IMR-90 (cell line): ENCODE results near the gene RIMBP2. TPM values are rescaled to one million over a fixed set of nuclear protein-coding genes. Genes with fewer than 3 reads are reported as not detected.

Experiments used
- ATAC-seq: fragments of 200-7000 bp; cut with Tn5 transposase; 2 replicates; pipeline ENCODE4 v1.9.1; 2020; ENCODE audit warnings: low read depth, mild to moderate bottlenecking, moderate library complexity
- BruUV-seq: library from RNA; stranded (reverse); fragments of 400-500 nt; replicated peaks from 2 replicates; lab custom pipeline; 2021; lab: Mats Ljungman, UMichigan
- CTCF ChIA-PET: fragments of 300-600 bp; formaldehyde crosslinking; extraction: SDS; loops from one replicate; lab custom pipeline; 2021; ENCODE audit warnings: antibody characterized with exemption; lab: Yijun Ruan, JAX
- POLR2A ChIA-PET: fragments of 300-600 bp; sonication (Branson Sonifier 250); formaldehyde crosslinking; loops from one replicate; lab custom pipeline; 2022; ENCODE audit warnings: antibody characterized with exemption; ENCODE audit not compliant: unreplicated experiment; lab: Charles Lee
- DNase-seq: peaks from one replicate; pipeline ENCODE4 v3.0.0; 2013
- H2AFZ ChIP-seq: replicated peaks from 2 replicates; pipeline ENCODE3; 2013; ENCODE audit warnings: low read length, mild to moderate bottlenecking; ENCODE audit not compliant: poor library complexity
- H2AK5ac ChIP-seq: 2 replicates; pipeline ENCODE4 v1.6.1; 2013; ENCODE audit warnings: low read depth, low read length, inconsistent platforms
- H2AK9ac ChIP-seq: replicated peaks from 2 replicates; pipeline ENCODE3; 2013; ENCODE audit warnings: mild to moderate bottlenecking, low read depth, low read length, moderate library complexity; ENCODE audit not compliant: poor library complexity
- H2BK120ac ChIP-seq: 2 replicates; pipeline ENCODE4 v1.6.1; 2013; ENCODE audit warnings: low read depth, low read length, inconsistent platforms
- H2BK15ac ChIP-seq: 3 replicates; pipeline ENCODE4 v1.6.1; 2013; ENCODE audit warnings: low read depth, low read length, inconsistent platforms
- H2BK20ac ChIP-seq: 2 replicates; pipeline ENCODE4 v1.6.1; 2013; ENCODE audit warnings: low read depth, mild to moderate bottlenecking, inconsistent platforms, low read length, moderate library complexity
- H2BK5ac ChIP-seq: 2 replicates; pipeline ENCODE4 v1.6.1; 2013; ENCODE audit warnings: mild to moderate bottlenecking, low read depth, low read length, inconsistent platforms; ENCODE audit not compliant: poor library complexity, severe bottlenecking
- H3K14ac ChIP-seq: replicated peaks from 2 replicates; pipeline ENCODE4 v1.6.1; 2013; ENCODE audit warnings: low read depth, low read length, inconsistent platforms
- H3K18ac ChIP-seq: 2 replicates; pipeline ENCODE4 v1.6.1; 2013; ENCODE audit warnings: low read depth, low read length, control low read depth
- H3K23ac ChIP-seq: 2 replicates; pipeline ENCODE4 v1.6.1; 2013; ENCODE audit warnings: low read depth, low read length, inconsistent platforms
- H3K27ac ChIP-seq: 2 replicates; pipeline ENCODE4 v1.5.1; 2013; ENCODE audit warnings: mild to moderate bottlenecking, control low read depth, low read length; ENCODE audit not compliant: insufficient read depth
- H3K27me3 ChIP-seq: 2 replicates; pipeline ENCODE4 v1.6.1; 2013; ENCODE audit warnings: low read length; ENCODE audit not compliant: control insufficient read depth, insufficient read depth
- H3K36me3 ChIP-seq: 2 replicates; pipeline ENCODE4 v1.6.1; 2013; ENCODE audit warnings: low read length, mixed read lengths; ENCODE audit not compliant: control insufficient read depth, insufficient read depth
- H3K4ac ChIP-seq: 2 replicates; pipeline ENCODE4 v1.6.1; 2013; ENCODE audit warnings: low read depth, low read length, inconsistent platforms
- H3K4me1 ChIP-seq: 2 replicates; pipeline ENCODE4 v1.6.1; 2013; ENCODE audit warnings: low read length, mixed read lengths; ENCODE audit not compliant: control insufficient read depth, insufficient read depth
- H3K4me2 ChIP-seq: 2 replicates; pipeline ENCODE4 v1.6.1; 2013; ENCODE audit warnings: low read depth, mild to moderate bottlenecking, control low read depth, low read length, moderate library complexity
- H3K4me3 ChIP-seq: 2 replicates; pipeline ENCODE4 v1.5.1; 2013; ENCODE audit warnings: low read depth, mild to moderate bottlenecking, control low read depth, low read length, moderate library complexity; ENCODE audit not compliant: insufficient read depth
- H3K56ac ChIP-seq: 2 replicates; pipeline ENCODE4 v1.6.1; 2013; ENCODE audit warnings: low read length, inconsistent platforms; ENCODE audit not compliant: insufficient read depth; ENCODE audit errors: extremely low read depth
- H3K79me1 ChIP-seq, 2 experiments: 2 replicates each; pipeline ENCODE4 v1.6.1; 2013; ENCODE audit warnings: low read length in 2 of 2, inconsistent platforms in 1 of 2, low read depth in 1 of 2
- H3K9ac ChIP-seq: 2 replicates; pipeline ENCODE4 v1.6.1; 2013; ENCODE audit warnings: low read depth, low read length, control low read depth
- H3K9me1 ChIP-seq: 2 replicates; pipeline ENCODE4 v1.6.1; 2013; ENCODE audit warnings: low read length, inconsistent platforms; ENCODE audit not compliant: insufficient read depth
- H3K9me3 ChIP-seq: 2 replicates; pipeline ENCODE4 v1.6.1; 2013; ENCODE audit warnings: low read length; ENCODE audit not compliant: control insufficient read depth, insufficient read depth
- H4K20me1 ChIP-seq: 2 replicates; pipeline ENCODE4 v1.6.1; 2013; ENCODE audit warnings: low read length, inconsistent platforms; ENCODE audit not compliant: insufficient read depth
- H4K5ac ChIP-seq: 2 replicates; pipeline ENCODE4 v1.6.1; 2013; ENCODE audit warnings: mild to moderate bottlenecking, low read depth, low read length, control low read depth
- H4K8ac ChIP-seq, 2 experiments: 2 replicates each; pipeline ENCODE4 v1.6.1; 2013; ENCODE audit warnings: low read depth in 2 of 2, low read length in 2 of 2, control low read depth in 1 of 2, inconsistent platforms in 1 of 2
- H4K91ac ChIP-seq: 2 replicates; pipeline ENCODE4 v1.6.1; 2013; ENCODE audit warnings: low read depth, low read length, inconsistent platforms; ENCODE audit not compliant: insufficient read depth
- POLR2A ChIP-seq: IDR thresholded peaks from 2 replicates; pipeline ENCODE4 v1.6.1; 2012; ENCODE audit warnings: mild to moderate bottlenecking, low read depth, low read length
- RCOR1 ChIP-seq: IDR thresholded peaks from 2 replicates; pipeline ENCODE4 v1.6.1; 2012; ENCODE audit warnings: mild to moderate bottlenecking, low read length, improper control_type of control experiment; ENCODE audit not compliant: insufficient replicate concordance
- WGBS, 2 experiments: methylation state at CpG; one replicate each; pipeline versions ENCODE4 v1.1.5 to v1.1.7; 2013; ENCODE audit warnings: missing lambda C conversion rate in 2 of 2; ENCODE audit not compliant: insufficient read length in 1 of 2; ENCODE audit errors: extremely low coverage in 2 of 2; 5-methylcytosine and 5-hydroxymethylcytosine counted together
- dilution Hi-C: fragments of 300-500 bp; cut with HindIII; formaldehyde crosslinking; loops from one replicate; pipeline ENCODE4 v1.14.3; 2018; ENCODE audit warnings: low sequenced_read_pairs; ENCODE audit not compliant: unreplicated experiment
- in situ Hi-C: fragments of 300-500 bp; cut with MboI; formaldehyde crosslinking; loops from 3 replicates; pipeline ENCODE4 v1.14.3; 2019; ENCODE audit warnings: low sequenced_read_pairs, inconsistent platforms, mixed read lengths
- intact Hi-C: fragments of 100-400 bp; cut with micrococcal nuclease; formaldehyde crosslinking; loops from 2 replicates; pipeline ENCODE4 v1.10.0; 2022
- polyA plus RNA-seq, 3 experiments: library from polyadenylated mRNA; depleted of rRNA; stranded (reverse); fragments of >200 nt; gene quantifications; 2 replicates each; pipeline ENCODE4 v1.2.3, GENCODE V29; 2012; ENCODE audit warnings: low replicate concordance in 1 of 3
- total RNA-seq: library from RNA; depleted of rRNA; stranded (reverse); fragments of >200 nt; gene quantifications from 2 replicates; pipeline ENCODE4 v1.2.3, GENCODE V29; 2012
- TF ChIP-seq, protein P1 (sequence below): fragments of 150-350 bp; IDR thresholded peaks from 2 replicates; pipeline ENCODE4 v1.6.1; 2016; ENCODE audit warnings: low read depth, mild to moderate bottlenecking, low read length, moderate library complexity, borderline replicate concordance

Gene RIMBP2
- total and polyA plus RNA-seq, 2 of the 4 experiments (the other 2 are of a cell fraction) = not detected

GRCh38 chr12:130504110-130504839 lies 211.8 kb downstream of the RIMBP2 start:
- H4K5ac ChIP-seq = no peak overlapping the region
- no peak overlapping the region for H3K4me2 ChIP-seq
- peaks cover 47% of the 10 kb centered on the region for H3K9me3 ChIP-seq
- no peak overlapping the region for H2AFZ ChIP-seq
- intact Hi-C loops = no loop called here
- H3K9me1 ChIP-seq = no peaks in the 10 kb centered on the region
- no peak overlapping the region for H2AK9ac ChIP-seq
- WGBS, 2 experiments = 30% methylated on average over 2 of the region's 18 CpGs; no CpG with 5 or more reads in 1 of the 2 experiments
- no peak overlapping the region for H3K27ac ChIP-seq
- TF ChIP-seq RCOR1 = no peak
- no peak for TF ChIP-seq POLR2A
- TF ChIP-seq, protein P1, sequence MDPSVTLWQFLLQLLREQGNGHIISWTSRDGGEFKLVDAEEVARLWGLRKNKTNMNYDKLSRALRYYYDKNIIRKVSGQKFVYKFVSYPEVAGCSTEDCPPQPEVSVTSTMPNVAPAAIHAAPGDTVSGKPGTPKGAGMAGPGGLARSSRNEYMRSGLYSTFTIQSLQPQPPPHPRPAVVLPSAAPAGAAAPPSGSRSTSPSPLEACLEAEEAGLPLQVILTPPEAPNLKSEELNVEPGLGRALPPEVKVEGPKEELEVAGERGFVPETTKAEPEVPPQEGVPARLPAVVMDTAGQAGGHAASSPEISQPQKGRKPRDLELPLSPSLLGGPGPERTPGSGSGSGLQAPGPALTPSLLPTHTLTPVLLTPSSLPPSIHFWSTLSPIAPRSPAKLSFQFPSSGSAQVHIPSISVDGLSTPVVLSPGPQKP = no peak
- H4K8ac ChIP-seq = no peak overlapping the region
- no peak overlapping the region for H3K4ac ChIP-seq
- DNase-seq = no peak
- ChIA-PET POLR2A (no interaction called here), CTCF (no interaction called here)
- no peak overlapping the region for H3K4me3 ChIP-seq
- H2BK5ac ChIP-seq = no peak overlapping the region
- dilution Hi-C loops = no loop called here
- H2BK15ac ChIP-seq = no peak overlapping the region
- H3K79me1 ChIP-seq = no peaks in the 10 kb centered on the region
- no peak overlapping the region for H3K18ac ChIP-seq
- H3K27me3 ChIP-seq = no peaks in the 10 kb centered on the region
- in situ Hi-C loops = no loop called here
- H3K23ac ChIP-seq = no peak overlapping the region
- no peak overlapping the region for H3K9ac ChIP-seq
- H2AK5ac ChIP-seq = no peak overlapping the region
- H3K4me1 ChIP-seq = no peaks in the 10 kb centered on the region
- no peaks in the 10 kb centered on the region for H3K36me3 ChIP-seq
- no peak overlapping the region for H3K56ac ChIP-seq
- H4K20me1 ChIP-seq = no peaks in the 10 kb centered on the region
- no peak overlapping the region for H2BK20ac ChIP-seq
- ATAC-seq = no peak
- no TSS peak for BruUV-seq
- no peak overlapping the region for H2BK120ac ChIP-seq
- H3K14ac ChIP-seq = no peak overlapping the region
- H4K91ac ChIP-seq = no peak overlapping the region
